HCT116 (cell line): ENCODE results near the gene KCNK2. TPM values are rescaled to one million over a fixed set of nuclear protein-coding genes. Genes with fewer than 3 reads are reported as not detected.

Experiments
- ATAC-seq: fragments of 200-7000 bp; cut with Tn5 transposase; 2 replicates; pipeline ENCODE4 v1.9.1; 2020; ENCODE audit warnings: mild to moderate bottlenecking, moderate library complexity
- BruUV-seq: library from RNA; stranded (reverse); fragments of 400-500 nt; replicated peaks from 2 replicates; lab custom pipeline; 2021; lab: Mats Ljungman, UMichigan
- CTCF ChIA-PET: fragments of 300-600 bp; sonication (Branson Sonifier 250); formaldehyde crosslinking; loops from one replicate; lab custom pipeline; 2021; ENCODE audit warnings: antibody characterized with exemption; lab: Charles Lee
- POLR2A ChIA-PET: fragments of 300-600, 350-600 bp; sonication (Branson Sonifier 250); formaldehyde crosslinking; loops from one replicate; lab custom pipeline; 2021; ENCODE audit warnings: antibody characterized with exemption; lab: Charles Lee
- RAD21 ChIA-PET, 2 experiments: fragments of 300-600 bp; sonication (Branson Sonifier 250); formaldehyde crosslinking; loops; one replicate each; lab custom pipeline; 2023; ENCODE audit warnings: low total read pairs in 2 of 2; ENCODE audit not compliant: uncharacterized antibody in 2 of 2, unreplicated experiment in 2 of 2, low non-redundant PET in 1 of 2; lab: Charles Lee
- DNase-seq: peaks from one replicate; pipeline ENCODE4 v3.0.0-alpha.2; 2010; ENCODE audit warnings: low read depth, low spot score
- H2AFZ ChIP-seq: fragments of 200-600 bp; shearing (Covaris generic), sonication (generic); 2 replicates; pipeline ENCODE4 v1.6.1; 2017; ENCODE audit warnings: low read depth, mixed run types, mixed read lengths, antibody characterized with exemption, low read length; ENCODE audit not compliant: poor library complexity, severe bottlenecking
- H3K27ac ChIP-seq: 2 replicates; pipeline ENCODE4 v1.5.1; 2012; ENCODE audit warnings: low read depth, low read length
- H3K27me3 ChIP-seq: fragments of 200-600 bp; sonication (generic); 2 replicates; pipeline ENCODE4 v1.6.1; 2016; ENCODE audit warnings: mixed run types, low read length, mixed read lengths; ENCODE audit not compliant: insufficient read depth
- H3K36me3 ChIP-seq, 2 experiments: fragments of 200-500 bp in 1 of 2; fragments of 200-600 bp in 1 of 2; sonication (Bioruptor generic) in 1 of 2; sonication (generic) in 1 of 2; 2 replicates each; pipeline versions ENCODE4 v1.5.1 to v1.6.1; 2014 to 2016; ENCODE audit warnings: low read length in 2 of 2, inconsistent platforms in 1 of 2, mixed read lengths in 1 of 2, mixed run types in 1 of 2; ENCODE audit not compliant: insufficient read depth in 2 of 2, control insufficient read depth in 1 of 2
- H3K4me1 ChIP-seq, 2 experiments: fragments of 200-600 bp in 1 of 2; sonication (generic) in 1 of 2; 2 replicates each; pipeline versions ENCODE4 v1.5.1 to v1.6.1; 2012 to 2017; ENCODE audit warnings: low read length in 2 of 2, inconsistent platforms in 1 of 2, mild to moderate bottlenecking in 1 of 2, mixed read lengths in 1 of 2, mixed run types in 1 of 2, moderate library complexity in 1 of 2; ENCODE audit not compliant: insufficient read depth in 2 of 2, control insufficient read depth in 1 of 2
- H3K4me2 ChIP-seq: fragments of 200-600 bp; sonication (generic); 2 replicates; pipeline ENCODE4 v1.6.1; 2017; ENCODE audit warnings: mixed run types, low read length, mixed read lengths
- H3K4me3 ChIP-seq, 2 experiments: fragments of 200-600 bp in 1 of 2; sonication (generic) in 1 of 2; replicated peaks in 1 of 2; 2 replicates each; pipeline ENCODE4 v1.5.1; 2011 to 2016; ENCODE audit warnings: low read length in 2 of 2, control low read depth in 1 of 2, low read depth in 1 of 2, mild to moderate bottlenecking in 1 of 2, mixed read lengths in 1 of 2, mixed run types in 1 of 2
- H3K79me2 ChIP-seq: fragments of 200-600 bp; sonication (generic); 2 replicates; pipeline ENCODE4 v1.6.1; 2017; ENCODE audit warnings: mild to moderate bottlenecking, mixed run types, low read length, moderate library complexity, mixed read lengths; ENCODE audit not compliant: insufficient read depth
- H3K9ac ChIP-seq: fragments of 200-600 bp; sonication (generic); 2 replicates; pipeline ENCODE4 v1.6.1; 2016; ENCODE audit warnings: low read length, mixed read lengths
- H3K9me2 ChIP-seq: fragments of 200-600 bp; sonication (generic), shearing (Covaris generic); 2 replicates; pipeline ENCODE4 v1.6.1; 2017; ENCODE audit warnings: mixed run types, mild to moderate bottlenecking, moderate library complexity; ENCODE audit not compliant: insufficient read depth
- H3K9me3 ChIP-seq, 2 experiments: fragments of 200-500 bp in 1 of 2; fragments of 200-600 bp in 1 of 2; sonication (Bioruptor generic) in 1 of 2; sonication (generic) in 1 of 2; 2 replicates each; pipeline ENCODE4 v1.6.1; 2014 to 2017; ENCODE audit warnings: low read length in 2 of 2, mixed read lengths in 2 of 2, inconsistent platforms in 1 of 2, low read depth in 1 of 2, mild to moderate bottlenecking in 1 of 2, mixed run types in 1 of 2, moderate library complexity in 1 of 2; ENCODE audit not compliant: control insufficient read depth in 1 of 2, insufficient read depth in 1 of 2
- H4K20me1 ChIP-seq: fragments of 200-600 bp; sonication (generic), shearing (Covaris generic); 2 replicates; pipeline ENCODE4 v1.6.1; 2017; ENCODE audit warnings: mixed run types, mild to moderate bottlenecking, moderate library complexity; ENCODE audit not compliant: insufficient read depth
- CEBPB ChIP-seq: IDR thresholded peaks from 2 replicates; pipeline ENCODE4 v1.6.1; 2012; ENCODE audit warnings: low read depth
- CTCF ChIP-seq, 3 experiments: fragments of 200-600 bp in 1 of 3; sonication (generic) in 1 of 3; IDR thresholded peaks in 2 of 3; conservative IDR thresholded peaks in 1 of 3; 2 replicates each; pipeline ENCODE4 v1.5.1; 2012 to 2017; ENCODE audit warnings: low read depth in 2 of 3, low read length in 2 of 3, antibody characterized with exemption in 1 of 3, borderline replicate concordance in 1 of 3, control low read depth in 1 of 3, mild to moderate bottlenecking in 1 of 3, mixed read lengths in 1 of 3, mixed run types in 1 of 3, moderate library complexity in 1 of 3; ENCODE audit not compliant: insufficient read depth in 1 of 3
- EGR1 ChIP-seq: IDR thresholded peaks from 2 replicates; pipeline ENCODE4 v1.6.1; 2012; ENCODE audit warnings: low read depth
- EZH2 ChIP-seq: fragments of 200-600 bp; sonication (generic); IDR thresholded peaks from 2 replicates; pipeline ENCODE4 v1.6.1; 2017; ENCODE audit warnings: antibody characterized with exemption, mixed run types
- EZH2phosphoT487 ChIP-seq: fragments of 200-600 bp; IDR thresholded peaks from 2 replicates; pipeline ENCODE4 v1.6.1; 2018; ENCODE audit warnings: antibody characterized with exemption, borderline replicate concordance
- JUND ChIP-seq: IDR thresholded peaks from 2 replicates; pipeline ENCODE4 v1.6.1; 2012
- MAX ChIP-seq: IDR thresholded peaks from 2 replicates; pipeline ENCODE4 v1.6.1; 2012
- POLR2A ChIP-seq: IDR thresholded peaks from 2 replicates; pipeline ENCODE4 v1.7.0; 2011; ENCODE audit warnings: borderline replicate concordance; ENCODE audit not compliant: insufficient read depth, insufficient read length; ENCODE audit errors: extremely low read depth
- POLR2AphosphoS5 ChIP-seq: IDR thresholded peaks from 2 replicates; pipeline ENCODE4 v1.6.1; 2011; ENCODE audit warnings: mild to moderate bottlenecking, low read depth, low read length, moderate library complexity
- RAD21 ChIP-seq: IDR thresholded peaks from 2 replicates; pipeline ENCODE4 v1.6.1; 2012; ENCODE audit warnings: low read depth, mild to moderate bottlenecking
- SIN3A ChIP-seq: IDR thresholded peaks from 2 replicates; pipeline ENCODE4 v1.6.1; 2012; ENCODE audit warnings: low read depth
- SP1 ChIP-seq: IDR thresholded peaks from 2 replicates; pipeline ENCODE4 v1.6.1; 2012; ENCODE audit warnings: low read depth
- SRF ChIP-seq: IDR thresholded peaks from 2 replicates; pipeline ENCODE4 v1.6.1; 2012; ENCODE audit warnings: low read depth
- YY1 ChIP-seq: IDR thresholded peaks from 2 replicates; pipeline ENCODE4 v1.6.1; 2011; ENCODE audit warnings: low read length, low read depth, moderate library complexity, mild to moderate bottlenecking; ENCODE audit not compliant: insufficient replicate concordance; ENCODE audit errors: extremely low read depth
- ZNF274 ChIP-seq: fragments of 200-500 bp; sonication (Bioruptor generic); IDR thresholded peaks from 2 replicates; pipeline ENCODE4 v1.6.1; 2014; ENCODE audit warnings: mild to moderate bottlenecking, low read depth, low read length, inconsistent platforms
- intact Hi-C: fragments of 100-400 bp; cut with micrococcal nuclease; formaldehyde crosslinking; loops from 2 replicates; pipeline ENCODE4 v1.10.0; 2022
- total RNA-seq: library from RNA; stranded (reverse); gene quantifications from one replicate; pipeline ENCODE4 v1.2.1, GENCODE V29; 2021; ENCODE audit not compliant: unreplicated experiment

KCNK2 gene
- total RNA-seq, 1 experiment from 2014 or later: 0.27 TPM

- no peaks in the 10 kb centered on the region for H4K20me1 ChIP-seq
- H3K4me3 ChIP-seq: no peak overlapping the region
- no peak for ATAC-seq
- H3K4me2 ChIP-seq: no peak overlapping the region
- BruUV-seq: no TSS peak
- ChIA-PET CTCF (no interaction called here), POLR2A (no interaction called here), RAD21 (no interaction called here)
- H2AFZ ChIP-seq: no peak overlapping the region
- H3K9me2 ChIP-seq: no peaks in the 10 kb centered on the region
- TF ChIP-seq EZH2 (no peak), MAX (no peak), SIN3A (no peak), SRF (no peak), EGR1 (no peak), ZNF274 (no peak), JUND (no peak), YY1 (no peak), CTCF (IDR thresholded peaks at IDR 0.05 in 2 of 3, conservative IDR thresholded peaks at IDR 0.05 in 1 of 3; ENCODE audit: borderline replicate concordance in 1 of 3, insufficient read depth in 1 of 3, low read depth in 2 of 3, low read length in 2 of 3) (no peak), POLR2AphosphoS5 (no peak), EZH2phosphoT487 (no peak), RAD21 (no peak), SP1 (no peak), CEBPB (no peak), POLR2A (no peak)
- no peaks in the 10 kb centered on the region for H3K79me2 ChIP-seq
- H3K36me3 ChIP-seq: no peaks in the 10 kb centered on the region
- H3K4me1 ChIP-seq: no peaks in the 10 kb centered on the region
- no peaks in the 10 kb centered on the region for H3K27me3 ChIP-seq
- H3K9me3 ChIP-seq: no peaks in the 10 kb centered on the region
- intact Hi-C loops: no loop called here
- H3K9ac ChIP-seq: no peak overlapping the region
- H3K27ac ChIP-seq: no peak overlapping the region
- DNase-seq: no peak
These were observed 168.9 kb downstream of the KCNK2 start for GRCh38 chr1:215251428-215251827.
